NOMO-1 treated with dmso at 0.1 percent for 144 hours (cell line): Measurements from ENCODE around the gene SMS.

Experiments used
- DNase-seq: peaks from one replicate; lab custom pipeline; 2025; ENCODE audit not compliant: unreplicated experiment; lab: John Stamatoyannopoulos, UW

Gene SMS

DNA sequence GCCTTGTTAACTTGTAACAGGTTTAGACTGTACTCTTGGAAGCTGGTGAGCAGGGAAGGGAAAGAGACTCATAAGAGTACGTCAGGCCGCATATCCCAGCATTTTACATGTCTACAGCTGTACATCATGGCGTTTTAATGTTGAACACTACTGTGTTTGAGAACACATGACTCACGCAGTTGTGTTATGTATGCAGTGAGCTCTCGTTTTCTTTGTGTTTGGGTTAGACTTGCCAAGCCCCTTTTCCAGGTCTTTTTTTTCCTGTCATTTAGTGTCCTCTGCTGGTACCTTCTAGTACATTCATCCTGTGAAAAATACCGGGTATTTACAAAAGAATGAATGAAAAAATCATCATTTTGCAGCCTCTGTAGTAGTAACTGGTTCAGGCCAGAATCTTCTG is 35.3 kb downstream of the SMS start:
- peak; percentile 5 for DNase-seq

DNA sequence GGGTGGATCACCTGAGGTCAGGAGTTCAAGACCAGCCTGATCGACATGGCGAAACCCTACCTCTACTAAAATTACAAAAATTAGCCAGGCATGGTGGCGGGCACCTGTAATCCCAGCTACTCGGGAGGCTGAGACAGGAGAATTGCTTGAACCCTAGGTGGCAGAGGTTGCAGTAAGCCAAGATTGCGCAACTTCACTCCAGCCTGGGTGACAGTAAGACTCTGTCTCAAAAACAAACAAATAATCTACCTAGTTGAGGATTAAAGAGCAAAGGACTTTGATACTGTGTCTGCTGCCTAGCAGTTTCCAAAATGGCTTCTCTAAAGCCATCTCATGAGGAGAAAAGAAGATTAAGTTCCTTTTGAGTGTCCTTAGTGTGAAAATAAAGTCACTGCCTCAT is 37.8 kb downstream of the SMS start:
- DNase-seq: no peak

DNA sequence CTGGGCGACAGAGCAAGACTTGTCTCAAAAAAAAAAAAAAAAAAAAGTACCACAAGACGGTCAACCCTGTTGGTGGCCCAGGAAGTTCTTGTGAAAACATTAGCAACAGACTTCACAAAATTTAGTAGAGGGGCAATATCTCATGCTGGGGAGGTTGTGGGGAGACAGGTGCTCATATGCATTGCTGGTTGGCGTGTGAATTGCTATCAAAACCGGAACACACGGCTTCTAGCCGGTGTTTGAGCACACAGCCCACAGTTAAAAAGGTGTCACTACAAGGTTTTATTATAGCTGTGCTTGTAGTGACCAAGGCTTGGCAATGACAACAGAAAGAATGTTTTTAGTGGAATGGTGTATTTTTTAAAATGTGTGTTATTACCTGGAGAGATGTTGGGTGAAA is 41.8 kb downstream of the SMS start:
- DNase-seq: no peak

DNA sequence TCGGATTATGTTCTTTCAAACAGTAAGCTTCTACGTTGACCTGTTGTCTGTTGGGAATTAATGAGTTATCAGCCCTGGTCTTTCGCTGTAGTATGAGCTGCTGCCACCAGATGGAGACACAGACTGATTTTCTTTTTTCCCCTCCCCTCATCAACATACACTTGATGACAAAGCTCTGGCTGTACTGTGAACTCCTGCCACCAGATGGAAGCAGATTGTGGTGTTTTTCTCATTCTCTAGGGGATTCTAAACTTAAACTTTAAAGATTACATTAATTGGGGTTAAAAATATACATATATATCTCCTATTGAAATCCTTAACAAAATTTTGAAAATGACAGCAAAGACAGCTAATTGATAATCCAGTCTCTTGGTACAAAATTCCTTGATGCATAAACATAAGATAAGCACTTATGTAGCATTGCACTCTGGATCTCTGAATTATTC is 44.8 kb downstream of the SMS start:
- DNase-seq: peak; percentile 39

- no peak for DNase-seq
These were observed 46.1 kb downstream of the SMS start for GRCh38 chrX:21986596-21986995.

- DNase-seq: no peak
These were observed 48.9 kb downstream of the SMS start for GRCh38 chrX:21989384-21989783.

- no peak for DNase-seq
These were observed 50.3 kb downstream of the SMS start for GRCh38 chrX:21990832-21991231.

- DNase-seq: no peak
These were observed 51.0 kb downstream of the SMS start for GRCh38 chrX:21991504-21991903.

DNA sequence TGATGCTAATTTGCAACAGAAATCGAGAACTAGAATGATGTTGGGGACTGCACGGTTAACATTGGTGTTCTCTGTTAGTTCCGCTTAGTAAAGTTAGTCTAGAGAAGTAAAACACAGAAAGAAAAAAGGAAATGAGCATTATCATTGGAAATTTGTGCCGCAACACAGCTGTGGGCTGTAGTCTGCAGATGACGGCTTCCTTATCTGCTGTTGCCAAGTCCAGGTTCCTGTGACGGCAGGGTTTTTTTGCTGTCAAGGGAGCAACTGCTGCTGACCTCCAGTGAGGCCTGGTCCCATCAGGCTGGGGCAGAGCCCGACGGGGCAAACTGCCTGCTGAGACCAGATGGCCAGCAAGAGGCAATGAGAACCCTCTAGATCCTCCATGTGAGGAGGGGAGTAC is 52.8 kb downstream of the SMS start:
- peak; percentile 67 for DNase-seq

DNA sequence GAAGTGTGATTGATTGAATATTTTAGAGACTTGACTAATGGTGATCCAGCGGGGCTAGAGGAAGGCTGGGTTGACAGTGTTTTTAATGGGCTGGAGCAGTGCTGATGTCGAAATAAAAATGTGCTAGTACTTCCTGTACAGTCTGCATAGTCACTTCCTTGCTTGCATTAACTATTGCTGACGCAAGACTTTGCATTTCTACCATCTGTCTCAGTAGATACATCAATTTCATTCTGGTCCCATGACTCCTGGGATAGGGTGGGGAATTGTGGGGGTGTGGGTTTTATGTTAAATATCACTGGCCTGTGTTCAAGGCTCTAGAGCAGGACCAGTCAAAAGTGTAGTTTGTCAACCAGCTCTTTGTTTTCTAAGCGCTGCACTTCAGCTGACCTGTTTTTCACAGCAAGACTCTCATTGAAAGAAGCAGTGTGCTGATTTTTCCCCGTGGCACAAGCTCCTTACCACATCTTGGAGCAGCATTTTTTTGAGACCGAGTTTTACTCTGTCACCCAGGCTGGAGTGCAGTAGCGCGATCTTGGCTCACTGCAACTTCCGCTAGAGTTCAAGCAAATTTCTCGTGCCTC is 56.5 kb downstream of the SMS start:
- DNase-seq: peak; percentile 69

GRCh38 chrX:21998037-21998436 is 57.5 kb downstream of the SMS start:
- DNase-seq: no peak

- no peak for DNase-seq
These were observed 64.4 kb downstream of the SMS start for GRCh38 chrX:22004866-22005265.

GRCh38 chrX:22012051-22012450 is 71.5 kb downstream of the SMS start:
- DNase-seq: peak; percentile 2

GRCh38 chrX:22012931-22013330 is 72.4 kb downstream of the SMS start:
- DNase-seq: no peak

DNA sequence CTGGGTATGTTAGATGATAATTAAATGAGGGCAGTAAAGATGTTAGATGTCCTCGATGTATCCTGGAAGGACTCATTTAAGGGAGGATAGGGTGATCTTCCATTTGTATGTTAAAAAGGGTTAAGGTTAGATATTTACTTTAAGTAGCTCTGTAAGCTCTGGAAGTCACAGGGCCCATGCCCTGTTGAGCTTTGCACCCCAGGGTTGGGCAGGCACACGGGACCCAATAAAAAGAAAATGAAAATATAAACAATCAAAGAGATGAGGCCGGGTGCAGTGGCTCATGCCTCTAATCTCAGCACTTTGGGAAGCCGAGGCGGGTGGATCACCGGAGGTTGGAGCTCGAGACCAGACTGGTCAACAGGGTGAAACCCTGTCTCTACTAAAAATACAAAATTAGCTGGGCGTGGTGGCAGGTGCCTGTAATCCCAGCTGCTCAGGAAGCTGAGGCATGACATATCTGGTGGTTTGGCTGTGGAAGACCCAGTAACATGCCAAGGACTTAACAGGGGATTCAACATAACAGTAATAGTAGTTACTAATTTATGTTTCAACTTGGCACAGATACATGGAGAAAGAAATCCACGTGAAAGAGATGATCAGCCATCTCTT is 74.7 kb downstream of the SMS start:
- no peak for DNase-seq

DNA sequence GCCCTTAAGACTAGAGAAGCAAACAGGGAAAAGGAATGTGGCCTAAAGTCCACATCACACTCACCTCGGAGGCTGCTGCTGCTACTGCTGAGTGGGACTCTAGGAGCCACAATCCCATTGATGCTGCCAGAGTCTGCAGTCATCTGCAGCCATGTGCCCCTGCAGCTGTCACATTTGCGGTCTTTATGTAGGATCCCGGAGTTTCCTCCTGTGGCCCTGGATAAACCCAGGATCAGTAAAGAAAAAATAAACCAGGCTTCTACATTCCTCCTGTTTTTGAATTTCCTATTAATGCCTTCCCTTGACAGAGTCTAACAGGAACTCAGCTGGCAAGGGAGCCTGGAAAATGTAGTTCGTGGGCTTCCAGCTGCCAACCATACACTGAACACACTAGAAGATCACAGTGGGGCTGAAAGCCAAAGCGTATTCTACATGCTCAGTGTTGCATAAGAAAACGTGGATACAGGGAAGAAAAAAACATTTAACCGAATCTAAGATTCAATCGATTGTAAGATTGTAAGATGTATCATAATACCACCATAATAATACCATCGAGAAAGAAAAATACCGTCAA is 81.3 kb downstream of the SMS start:
- no peak for DNase-seq

GRCh38 chrX:22024577-22024976 is 84.1 kb downstream of the SMS start:
- no peak for DNase-seq

DNA sequence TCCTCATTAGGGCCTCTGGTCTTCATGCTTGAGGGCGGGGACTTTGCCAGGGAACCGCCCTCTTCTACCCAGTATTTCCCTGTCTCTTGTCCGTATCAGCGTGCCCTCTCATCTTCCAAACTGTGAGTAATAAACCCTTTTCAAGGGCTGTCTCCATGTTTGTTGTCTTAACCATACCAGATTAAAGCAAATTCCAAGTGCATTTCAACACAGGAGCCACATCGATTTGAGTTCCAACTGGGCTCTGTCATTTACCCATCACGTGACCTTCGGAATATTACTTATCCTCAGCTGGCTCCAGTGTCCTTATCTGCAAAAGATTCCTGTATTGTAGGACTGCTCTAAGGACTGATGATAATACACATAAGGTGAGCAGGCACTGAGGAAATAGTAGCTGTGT is 85.2 kb downstream of the SMS start:
- DNase-seq: no peak

- no peak for DNase-seq
These were observed 86.2 kb downstream of the SMS start for GRCh38 chrX:22026731-22027130.

DNA sequence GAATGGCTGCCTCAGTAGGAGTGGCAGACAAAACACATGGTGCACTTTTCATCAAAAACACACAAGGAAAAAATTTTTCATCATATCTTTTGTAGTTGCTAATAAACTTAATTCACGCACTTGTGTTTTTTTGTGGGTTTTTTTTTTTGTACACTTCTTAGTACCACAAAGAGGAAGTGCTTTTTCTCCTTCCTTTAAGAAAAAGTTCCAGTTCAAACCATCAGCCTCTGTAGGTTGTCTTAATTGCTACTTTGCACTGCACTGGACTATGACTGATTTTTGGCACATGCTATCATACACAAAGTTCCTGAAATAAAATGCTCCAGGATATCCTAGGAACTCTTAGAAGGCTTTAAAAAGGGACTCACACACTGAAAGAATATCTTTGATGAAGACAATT is 91.6 kb downstream of the SMS start, which contains the start of gene PHEX:
TSS of gene PHEX (plus strand) at position 242 of the 400 bp plus-strand sequence. CDS start 681 bp downstream, outside the sequence.
- no peak for DNase-seq

- DNase-seq: no peak
These were observed 92.0 kb downstream of the SMS start for GRCh38 chrX:22032506-22032905.

DNA sequence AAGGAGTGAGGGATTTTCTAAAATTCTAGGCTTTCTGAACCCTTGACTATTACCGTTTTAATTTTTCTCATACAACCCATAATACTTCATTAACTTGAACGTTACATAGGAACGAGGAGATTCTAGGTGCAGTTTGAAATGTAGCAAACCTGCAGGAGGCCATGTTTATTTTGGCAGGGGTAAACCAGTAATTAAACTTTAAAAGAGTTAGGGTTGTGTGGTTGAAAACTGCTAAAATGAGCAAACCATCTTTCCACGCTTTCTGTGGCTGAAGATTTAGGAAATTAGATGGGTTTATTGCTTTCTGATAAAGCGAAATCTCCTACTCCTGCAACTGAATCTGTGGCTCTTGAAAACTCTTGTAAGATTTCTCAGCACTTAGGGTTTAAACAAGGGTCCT is 93.3 kb downstream of the SMS start:
- DNase-seq: no peak

- DNase-seq: no peak
These were observed 94.7 kb downstream of the SMS start for GRCh38 chrX:22035236-22035635.
